Stimulated activated CD8-positive, alpha-beta memory T cell treated with anti-CD3 and anti-CD28 coated beads, Interleukin-7, amount 100 ng/mL, for 48 hours (primary cell): Measurements from ENCODE around the gene NDUFC1.
A peak's percentile ranks its signal among the peaks of the same experiment; 100 is the strongest.
"Not testable (repeated sequence)": the region's sequence is repeated elsewhere in the genome, so short reads cannot be mapped to it uniquely, and the experiment has no call there.

Experiments
- DNase-seq, 2 donors: peaks; one replicate each; pipeline ENCODE4 v3.0.0-alpha.2; 2020; ENCODE audit warnings: low read depth in 1 of 2; ENCODE audit errors: extremely low read depth in 1 of 2

The NDUFC1 gene

GRCh38 chr4:139301821-139302611 is at the start of gene NDUFC1:
Gene NDUFC1, minus strand, starts transcription at chr4:139302477. Its CDS starts 6,679 bp downstream, at chr4:139295798.
- peak; percentile 34 to 44 for DNase-seq

- no peak for DNase-seq
These were observed 35.3 kb upstream of the NDUFC1 start for GRCh38 chr4:139337612-139338011.

GRCh38 chr4:139333046-139333445 is 30.8 kb upstream of the NDUFC1 start:
- DNase-seq, result no peak

- no peak for DNase-seq
These were observed 28.9 kb upstream of the NDUFC1 start for GRCh38 chr4:139331185-139331584.

GRCh38 chr4:139330283-139330682 is 28.0 kb upstream of the NDUFC1 start:
- DNase-seq, result no peak

GRCh38 chr4:139329665-139330200 is 27.5 kb upstream of the NDUFC1 start:
- no peak for DNase-seq

- DNase-seq, result no peak
These were observed 22.3 kb upstream of the NDUFC1 start for GRCh38 chr4:139324620-139325019.

- DNase-seq, result not testable (repeated sequence)
These were observed 20.3 kb upstream of the NDUFC1 start for GRCh38 chr4:139322541-139322940.

GRCh38 chr4:139322070-139322469 is 19.8 kb upstream of the NDUFC1 start:
- not testable (repeated sequence) for DNase-seq

GRCh38 chr4:139319571-139319970 is 17.3 kb upstream of the NDUFC1 start:
- DNase-seq, result no peak

GRCh38 chr4:139317635-139318034 is 15.4 kb upstream of the NDUFC1 start:
- DNase-seq, result no peak

- no peak for DNase-seq
These were observed 14.5 kb upstream of the NDUFC1 start for GRCh38 chr4:139316733-139317132.

GRCh38 chr4:139315221-139315675 is 13.0 kb upstream of the NDUFC1 start:
- DNase-seq, result no peak

GRCh38 chr4:139314047-139314800 is 11.9 kb upstream of the NDUFC1 start:
- no peak for DNase-seq

GRCh38 chr4:139313414-139313813 is 11.1 kb upstream of the NDUFC1 start:
- DNase-seq, result not testable (repeated sequence)

GRCh38 chr4:139312552-139313332 is 10.5 kb upstream of the NDUFC1 start:
- DNase-seq, result no peak

- DNase-seq, result no peak
These were observed 9.6 kb upstream of the NDUFC1 start for GRCh38 chr4:139311909-139312308.

- no peak for DNase-seq
These were observed 2.6 kb upstream of the NDUFC1 start for GRCh38 chr4:139304920-139305319.

GRCh38 chr4:139301113-139301820 is 1.0 kb downstream of the NDUFC1 start, which contains the start of gene NAA15:
Gene NAA15, plus strand, starts transcription at chr4:139301505. Its CDS starts 273 bp downstream, at chr4:139301778.
- peak; percentile 93 to 98 for DNase-seq
